ENCODE data around the gene MAFG.

The MAFG gene

GRCh38 chr17:81912441-81913309 lies 14.9 kb downstream of the MAFG start:
- FAIRE-seq (no peak), DNase-seq (ENCODE audit: extremely low spot score, insufficient read length, low read depth) (no peak)

DNA sequence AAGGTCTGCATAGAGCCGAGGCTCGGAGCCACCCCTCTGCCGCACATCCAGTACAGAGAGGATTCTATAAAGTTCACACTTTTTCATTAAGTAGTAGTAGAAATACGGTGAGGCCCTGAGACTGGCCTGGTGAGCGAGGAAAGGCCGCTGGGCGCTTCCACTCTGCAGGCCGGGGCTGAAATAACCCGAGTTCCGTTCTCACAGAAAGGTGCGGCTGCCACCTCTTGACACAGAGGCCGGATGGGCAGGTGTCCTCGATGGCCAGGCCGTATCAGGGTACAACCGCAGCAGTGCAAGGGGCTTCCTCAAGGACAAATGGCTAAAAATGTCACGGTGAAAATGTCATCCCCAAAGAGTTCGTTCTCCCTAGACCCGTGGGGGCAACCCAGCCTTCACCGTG lies 15.6 kb downstream of the MAFG start:
- DNase-seq (ENCODE audit: extremely low spot score, insufficient read length, low read depth): no peak
- no peak for FAIRE-seq

GRCh38 chr17:81911277-81911961 lies 16.1 kb downstream of the MAFG start, which contains the start of gene PCYT2:
Gene PCYT2 (minus strand): TSS chr17:81911399. CDS start chr17:81911355, 44 bp downstream.
- FAIRE-seq (peak; percentile 74), DNase-seq (ENCODE audit: extremely low spot score, insufficient read length, low read depth) (peak; percentile 99)

DNA sequence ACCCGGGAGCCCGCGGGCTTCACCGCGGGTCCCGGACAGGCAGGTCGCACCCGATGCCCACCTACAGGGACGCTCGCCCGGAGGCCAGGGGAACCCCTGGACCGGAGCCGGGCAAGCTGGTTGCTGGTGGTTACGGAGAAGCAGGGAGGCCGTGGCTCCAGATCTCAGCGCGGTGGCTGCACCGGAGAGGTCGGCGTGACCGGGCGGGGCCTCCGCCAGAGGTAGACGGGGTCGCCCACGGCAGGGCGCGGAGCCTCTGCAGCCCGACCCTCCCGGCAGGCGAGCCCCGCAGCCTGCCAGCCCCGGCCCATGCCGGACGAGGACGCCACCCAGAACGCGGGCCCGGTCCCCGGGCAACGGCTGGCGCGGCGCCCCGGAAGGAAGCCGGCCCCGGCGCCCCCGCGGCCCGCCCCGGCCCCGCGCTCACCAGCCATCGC lies 16.7 kb downstream of the MAFG start:
- DNase-seq (ENCODE audit: extremely low spot score, insufficient read length, low read depth) (no peak), FAIRE-seq (no peak)

GRCh38 chr17:81909966-81910839 lies 17.3 kb downstream of the MAFG start:
- FAIRE-seq (no peak), DNase-seq (ENCODE audit: extremely low spot score, insufficient read length, low read depth) (no peak)

GRCh38 chr17:81909231-81909630 lies 18.3 kb downstream of the MAFG start:
- FAIRE-seq: no peak

GRCh38 chr17:81908793-81909192 lies 18.7 kb downstream of the MAFG start:
- no peak for FAIRE-seq

More at GRCh38 chr17:81909231-81909630, 18.3 kb downstream of the MAFG start:
- DNase-seq (ENCODE audit: extremely low spot score, insufficient read length, low read depth): no peak

GRCh38 chr17:81907219-81908145 lies 20.1 kb downstream of the MAFG start:
- FAIRE-seq (no peak), DNase-seq (ENCODE audit: extremely low spot score, insufficient read length, low read depth) (no peak)

More at GRCh38 chr17:81908793-81909192, 18.7 kb downstream of the MAFG start:
- DNase-seq (ENCODE audit: extremely low spot score, insufficient read length, low read depth): no peak

DNA sequence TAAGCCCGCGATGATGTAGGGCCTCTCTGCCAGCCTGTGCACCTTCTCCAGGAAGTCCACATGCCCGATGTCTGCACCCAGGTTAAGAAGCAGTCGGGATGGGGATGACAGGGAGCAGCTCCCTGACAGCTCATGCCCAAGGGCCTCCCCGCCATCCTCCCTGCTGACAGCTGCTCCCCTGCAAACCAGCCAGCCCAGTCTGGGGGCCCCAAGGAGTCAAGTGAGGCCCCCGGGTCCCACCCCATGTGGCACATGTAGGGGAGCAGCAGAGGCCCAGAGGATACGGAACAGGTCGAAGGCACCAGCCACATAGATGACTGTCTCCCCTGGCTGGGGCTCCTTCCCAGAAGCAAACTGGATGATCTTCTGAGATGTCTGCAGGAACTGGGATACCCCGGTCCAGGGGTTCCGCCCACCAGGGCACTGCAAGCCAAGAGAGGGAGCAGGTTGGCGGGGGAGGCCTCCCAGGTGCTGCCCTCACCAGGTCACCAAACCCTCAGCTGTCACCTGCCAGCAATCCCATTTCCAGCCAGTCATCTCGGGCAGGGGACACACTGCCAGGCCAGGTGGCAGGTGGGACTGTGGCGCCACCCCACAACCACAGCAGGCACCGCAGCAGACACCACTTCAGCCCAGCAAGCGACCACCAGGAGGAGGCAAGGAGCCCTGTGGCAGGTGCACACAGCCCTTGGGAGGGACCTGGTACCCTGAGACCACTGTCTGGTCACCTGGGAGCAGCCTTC lies 20.9 kb downstream of the MAFG start:
- no peak for DNase-seq (ENCODE audit: extremely low spot score, insufficient read length, low read depth)
- no peak for FAIRE-seq

GRCh38 chr17:81905993-81906392 lies 21.5 kb downstream of the MAFG start:
- no peak for DNase-seq (ENCODE audit: extremely low spot score, insufficient read length, low read depth)
- no peak for FAIRE-seq

DNA sequence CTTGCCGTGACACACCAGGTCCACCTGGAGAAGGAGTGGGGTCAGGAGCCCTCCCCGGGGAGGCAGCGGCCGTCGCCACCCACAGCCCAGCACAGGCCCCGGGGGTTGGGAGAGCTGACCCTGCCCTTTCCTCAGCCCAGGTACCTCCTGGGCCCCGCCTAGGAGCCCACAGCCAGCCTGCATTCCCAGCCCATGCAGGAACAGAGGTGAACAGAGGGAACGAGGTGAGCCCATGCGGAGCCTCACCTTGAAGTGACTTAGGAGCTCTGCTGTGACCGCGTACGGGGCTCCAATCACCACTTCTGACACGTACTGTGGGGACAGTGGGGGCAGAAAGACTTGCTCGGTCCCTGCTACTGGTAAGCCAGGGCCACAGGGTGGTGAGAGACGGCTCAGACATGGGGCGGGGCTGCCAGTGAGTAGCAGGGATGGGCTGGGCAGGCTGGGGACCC lies 22.1 kb downstream of the MAFG start:
- FAIRE-seq (no peak), DNase-seq (ENCODE audit: extremely low spot score, insufficient read length, low read depth) (no peak)

DNA sequence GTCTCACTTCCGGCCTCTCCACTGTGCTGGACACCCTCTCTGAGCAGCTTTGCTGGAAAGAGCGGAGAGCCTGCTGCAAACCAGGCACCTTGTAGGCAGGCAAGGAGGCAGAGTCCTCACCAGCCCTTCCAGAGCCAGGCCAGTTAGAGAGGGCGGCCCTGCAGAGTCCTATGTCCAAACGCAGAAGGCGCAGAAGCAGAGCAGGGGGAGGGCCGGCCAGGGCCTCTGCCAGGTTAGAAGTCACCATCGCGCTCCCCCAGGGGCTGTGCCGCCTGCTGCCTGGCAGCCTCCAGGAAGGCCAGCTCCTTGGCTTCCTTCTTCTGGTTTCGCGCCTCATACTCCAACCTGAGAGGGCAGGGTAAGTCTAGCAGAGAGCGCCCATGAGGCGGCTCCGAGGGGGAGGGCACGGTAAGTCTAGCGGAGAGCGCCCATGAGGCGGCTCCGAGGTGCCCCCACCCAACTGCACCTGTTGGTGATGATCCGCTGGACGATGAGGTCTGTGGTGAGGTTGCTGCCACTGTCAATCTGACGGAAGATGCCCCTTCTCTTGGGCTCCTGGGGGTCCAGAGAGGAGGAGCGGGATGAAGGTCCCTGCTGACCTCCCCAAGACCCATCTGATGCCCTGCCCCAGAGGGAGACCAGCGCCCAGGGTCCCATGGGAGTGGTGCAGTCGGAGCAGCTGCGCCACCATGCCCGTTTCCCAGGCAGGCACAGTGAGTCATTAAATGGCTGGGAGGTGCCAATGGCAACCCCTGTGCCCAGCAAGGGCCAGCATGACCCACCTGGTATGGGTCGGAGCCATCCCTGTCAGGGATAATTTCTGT lies 22.7 kb downstream of the MAFG start:
- FAIRE-seq (no peak), DNase-seq (ENCODE audit: extremely low spot score, insufficient read length, low read depth) (no peak)

GRCh38 chr17:81903896-81904599 lies 23.5 kb downstream of the MAFG start:
- FAIRE-seq (no peak), DNase-seq (ENCODE audit: extremely low spot score, insufficient read length, low read depth) (no peak)

DNA sequence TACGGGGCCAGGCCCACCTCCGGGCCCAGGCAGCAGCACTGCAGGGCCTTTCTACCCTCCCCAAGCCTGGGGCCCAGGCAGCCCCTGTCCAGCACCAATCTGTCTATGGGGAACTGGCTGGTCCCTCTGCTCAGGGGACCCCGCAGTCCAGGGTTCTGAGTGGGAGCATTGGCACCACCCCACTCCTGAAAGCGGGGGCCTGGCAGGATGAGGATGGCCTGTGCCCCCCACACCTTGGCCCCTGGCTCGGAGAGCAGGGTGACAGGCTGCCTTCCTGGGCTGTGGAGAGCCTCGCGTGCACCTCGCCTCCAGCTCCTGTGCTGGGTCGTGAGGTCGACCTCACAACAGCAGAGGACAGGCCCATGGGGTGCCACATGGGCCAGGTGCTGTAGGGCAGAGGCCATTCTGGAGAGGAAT lies 24.1 kb downstream of the MAFG start:
- FAIRE-seq: no peak
- no peak for DNase-seq (ENCODE audit: extremely low spot score, insufficient read length, low read depth)

GRCh38 chr17:81902653-81903414 lies 24.7 kb downstream of the MAFG start:
- DNase-seq (ENCODE audit: extremely low spot score, insufficient read length, low read depth): no peak
- no peak for FAIRE-seq

GRCh38 chr17:81902023-81902652 lies 25.4 kb downstream of the MAFG start, which contains the start of gene NPB:
Gene NPB (plus strand): TSS chr17:81902238. CDS start chr17:81902278, 40 bp downstream.
- FAIRE-seq: no peak
- no peak for DNase-seq (ENCODE audit: extremely low spot score, insufficient read length, low read depth)

Data from GM18507 (cell line).